ENCODE data around the gene CSNK1D.
"Not testable (repeated sequence)": the region's sequence is repeated elsewhere in the genome, so short reads cannot be mapped to it uniquely, and the experiment has no call there.

The CSNK1D gene

GRCh38 chr17:82213251-82214011 lies 60.1 kb downstream of the CSNK1D start:
- peak overlapping the region; percentile 72 for H3K4me3 ChIP-seq (replicated peaks; ENCODE audit: low read depth, low read length)
- no peak for DNase-seq (ENCODE audit: extremely low read depth, low read depth)
- TF ChIP-seq CTCF (IDR thresholded peaks at IDR 0.05; ENCODE audit: low read depth, low read length, missing control alignments): no peak

- TF ChIP-seq CTCF (IDR thresholded peaks at IDR 0.05; ENCODE audit: low read depth, low read length, missing control alignments): no peak
- no peak for DNase-seq (ENCODE audit: extremely low read depth, low read depth)
- H3K4me3 ChIP-seq (replicated peaks; ENCODE audit: low read depth, low read length): peak within 1 kb of the TSS; percentile 72
These were observed 60.9 kb downstream of the CSNK1D start, which contains the start of gene CCDC57 for GRCh38 chr17:82212331-82213250. Gene CCDC57, minus strand, starts transcription at chr17:82212842. Its CDS starts 10,898 bp downstream, at chr17:82201944.

GRCh38 chr17:82210655-82211054 lies 62.8 kb downstream of the CSNK1D start:
- not testable (repeated sequence) for DNase-seq (ENCODE audit: extremely low read depth, low read depth); H3K4me3 ChIP-seq (replicated peaks; ENCODE audit: low read depth, low read length)

- peak; percentile 85 for DNase-seq (ENCODE audit: extremely low read depth, low read depth)
These were observed 67.6 kb downstream of the CSNK1D start for GRCh38 chr17:82205720-82206508.

GRCh38 chr17:82204831-82205719 lies 68.4 kb downstream of the CSNK1D start:
- H3K4me3 ChIP-seq (replicated peaks; ENCODE audit: low read depth, low read length): no peak overlapping the region; the same call in 1 of the 2 replicates
- no peak for TF ChIP-seq CTCF (IDR thresholded peaks at IDR 0.05; ENCODE audit: low read depth, low read length, missing control alignments)
- DNase-seq (ENCODE audit: extremely low read depth, low read depth): peak; percentile 44

More at GRCh38 chr17:82205720-82206508, 67.6 kb downstream of the CSNK1D start:
- H3K4me3 ChIP-seq (replicated peaks; ENCODE audit: low read depth, low read length): no peak overlapping the region; the same call in 1 of the 2 replicates
- peak; percentile 82 for TF ChIP-seq CTCF (IDR thresholded peaks at IDR 0.05; ENCODE audit: low read depth, low read length, missing control alignments)

- TF ChIP-seq CTCF (IDR thresholded peaks at IDR 0.05; ENCODE audit: low read depth, low read length, missing control alignments): no peak
- no peak for DNase-seq (ENCODE audit: extremely low read depth, low read depth)
- no peak overlapping the region for H3K4me3 ChIP-seq (replicated peaks; ENCODE audit: low read depth, low read length)
These were observed 69.6 kb downstream of the CSNK1D start for GRCh38 chr17:82203920-82204319.
